Hepatocyte (in vitro differentiated cells): Measurements from ENCODE around the gene SNX27. TPM values are rescaled to one million over a fixed set of nuclear protein-coding genes. Genes with fewer than 3 reads are reported as not detected.
"Not testable (repeated sequence)": the region's sequence is repeated elsewhere in the genome, so short reads cannot be mapped to it uniquely, and the experiment has no call there.

ENCODE experiments used
- DNase-seq: peaks from one replicate; pipeline ENCODE4 v3.0.0-alpha.2; 2016; ENCODE audit warnings: low spot score
- H2AFZ ChIP-seq: fragments of 200-600 bp; sonication (generic); 2 replicates; pipeline ENCODE4 v1.6.0; 2016; ENCODE audit warnings: antibody characterized with exemption, mild to moderate bottlenecking
- H3K27ac ChIP-seq: fragments of 200-600 bp; sonication (generic); 2 replicates; pipeline ENCODE4 v1.5.1; 2016; ENCODE audit warnings: mild to moderate bottlenecking
- H3K27me3 ChIP-seq: fragments of 200-600 bp; sonication (generic); 2 replicates; pipeline ENCODE4 v1.6.1; 2016
- H3K36me3 ChIP-seq: fragments of 200-600 bp; sonication (generic); replicated peaks from 2 replicates; pipeline ENCODE4 v1.5.1; 2016; ENCODE audit warnings: low read depth; ENCODE audit not compliant: insufficient read depth
- H3K4me1 ChIP-seq: fragments of 200-600 bp; sonication (generic); 2 replicates; pipeline ENCODE4 v1.5.1; 2016; ENCODE audit warnings: mild to moderate bottlenecking, moderate library complexity; ENCODE audit not compliant: insufficient read depth
- H3K4me2 ChIP-seq: fragments of 200-600 bp; sonication (generic); 2 replicates; pipeline ENCODE4 v1.6.0; 2016
- H3K4me3 ChIP-seq: fragments of 200-600 bp; sonication (generic); 2 replicates; pipeline ENCODE4 v1.5.1; 2016; ENCODE audit warnings: mild to moderate bottlenecking
- H3K79me2 ChIP-seq: fragments of 200-600 bp; sonication (generic); 2 replicates; pipeline ENCODE4 v1.6.0; 2017; ENCODE audit warnings: mild to moderate bottlenecking
- H3K9me2 ChIP-seq: fragments of 200-600 bp; sonication (generic); replicated peaks from 2 replicates; pipeline ENCODE4 v1.6.0; 2017; ENCODE audit warnings: mild to moderate bottlenecking; ENCODE audit not compliant: insufficient read depth
- H3K9me3 ChIP-seq: fragments of 200-600 bp; sonication (generic); 2 replicates; pipeline ENCODE4 v1.5.1; 2016; ENCODE audit warnings: low read depth, mild to moderate bottlenecking
- H4K20me1 ChIP-seq: fragments of 200-600 bp; sonication (generic); 2 replicates; pipeline ENCODE4 v1.6.0; 2016; ENCODE audit warnings: mild to moderate bottlenecking; ENCODE audit not compliant: insufficient read depth, poor library complexity, severe bottlenecking
- EZH2 ChIP-seq: fragments of 200-600 bp; sonication (generic); IDR thresholded peaks from 2 replicates; pipeline ENCODE4 v1.6.1; 2016; ENCODE audit warnings: antibody characterized with exemption, mild to moderate bottlenecking, borderline replicate concordance
- EZH2phosphoT487 ChIP-seq: fragments of 200-600 bp; sonication (generic); IDR thresholded peaks from one replicate; pipeline ENCODE4 v1.6.1; 2018; ENCODE audit warnings: antibody characterized with exemption, mild to moderate bottlenecking, low read depth, moderate library complexity; ENCODE audit not compliant: unreplicated experiment, severe bottlenecking
- WGBS: methylation state at CpG from one replicate; pipeline ENCODE4 v1.1.6; 2016; ENCODE audit warnings: low lambda C conversion rate; ENCODE audit errors: missing lambda C conversion rate; 5-methylcytosine and 5-hydroxymethylcytosine counted together
- polyA plus RNA-seq: library from polyadenylated mRNA; unstranded; fragments of >200 nt; fragmentation: Nextera tagmentation; extraction: Ambion mirVana; gene quantifications from 2 replicates; pipeline ENCODE4 v1.2.1, GENCODE V29; 2016
- total RNA-seq: library from RNA; depleted of rRNA; stranded (reverse); fragments of >200 nt; gene quantifications from 2 replicates; pipeline ENCODE4 v1.2.3, GENCODE V29; 2014
- TF ChIP-seq, protein P1 (sequence below): fragments of 200-600 bp; sonication (generic); IDR thresholded peaks from 2 replicates; pipeline ENCODE4 v1.5.1; 2016; ENCODE audit warnings: antibody characterized with exemption, mild to moderate bottlenecking; ENCODE audit not compliant: poor library complexity

The SNX27 gene
- total and polyA plus RNA-seq, 2 experiments from 2014 or later = 24.0 to 38.7 TPM

DNA sequence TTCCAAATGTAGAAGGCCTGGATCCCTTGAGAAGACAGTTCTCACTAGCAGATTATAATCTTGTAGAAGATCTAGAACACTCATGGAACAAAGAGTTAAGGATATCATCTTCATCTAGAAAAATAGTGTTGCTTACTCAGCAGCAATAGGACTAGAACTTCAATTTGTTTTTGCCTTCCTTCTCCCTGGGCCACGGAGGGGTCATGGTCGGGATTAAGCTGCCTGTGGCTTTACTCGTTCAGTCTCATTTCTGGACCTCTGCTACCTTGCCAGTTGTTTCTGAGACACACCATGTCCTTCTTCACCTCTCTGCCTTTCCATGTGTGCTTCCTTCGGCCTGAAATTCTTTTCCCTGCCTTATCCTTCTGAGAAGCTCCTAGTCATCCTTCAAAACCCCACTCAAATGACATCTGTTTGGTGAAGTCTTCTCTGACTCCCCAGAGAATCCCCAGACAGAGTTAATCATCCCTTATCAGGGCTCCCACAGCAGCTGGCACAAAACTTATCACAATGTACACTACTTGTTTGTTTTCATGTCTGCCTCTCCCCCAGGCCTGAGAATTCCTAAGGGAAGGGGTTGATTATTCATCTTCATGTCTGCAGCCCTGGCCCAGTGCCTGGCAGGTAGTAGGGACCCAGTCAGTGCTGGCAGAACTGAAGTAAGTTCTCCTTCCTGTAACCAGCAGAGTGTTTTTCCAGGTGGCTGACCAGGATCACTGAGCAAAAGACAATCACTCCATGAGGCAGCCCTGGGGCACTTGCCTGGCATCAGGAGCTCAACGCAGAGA, 15.5 kb upstream of the SNX27 start:
- H3K9me3 ChIP-seq = no peaks in the 10 kb centered on the region
- no peak overlapping the region for H2AFZ ChIP-seq
- peak overlapping the region; percentile 14 for H3K4me2 ChIP-seq
- H4K20me1 ChIP-seq = no peaks in the 10 kb centered on the region
- TF ChIP-seq, protein P1, sequence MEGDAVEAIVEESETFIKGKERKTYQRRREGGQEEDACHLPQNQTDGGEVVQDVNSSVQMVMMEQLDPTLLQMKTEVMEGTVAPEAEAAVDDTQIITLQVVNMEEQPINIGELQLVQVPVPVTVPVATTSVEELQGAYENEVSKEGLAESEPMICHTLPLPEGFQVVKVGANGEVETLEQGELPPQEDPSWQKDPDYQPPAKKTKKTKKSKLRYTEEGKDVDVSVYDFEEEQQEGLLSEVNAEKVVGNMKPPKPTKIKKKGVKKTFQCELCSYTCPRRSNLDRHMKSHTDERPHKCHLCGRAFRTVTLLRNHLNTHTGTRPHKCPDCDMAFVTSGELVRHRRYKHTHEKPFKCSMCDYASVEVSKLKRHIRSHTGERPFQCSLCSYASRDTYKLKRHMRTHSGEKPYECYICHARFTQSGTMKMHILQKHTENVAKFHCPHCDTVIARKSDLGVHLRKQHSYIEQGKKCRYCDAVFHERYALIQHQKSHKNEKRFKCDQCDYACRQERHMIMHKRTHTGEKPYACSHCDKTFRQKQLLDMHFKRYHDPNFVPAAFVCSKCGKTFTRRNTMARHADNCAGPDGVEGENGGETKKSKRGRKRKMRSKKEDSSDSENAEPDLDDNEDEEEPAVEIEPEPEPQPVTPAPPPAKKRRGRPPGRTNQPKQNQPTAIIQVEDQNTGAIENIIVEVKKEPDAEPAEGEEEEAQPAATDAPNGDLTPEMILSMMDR = no peak
- TF ChIP-seq EZH2 (no peak), EZH2phosphoT487 (no peak)
- WGBS = 63% methylated on average over 5 of the region's 5 CpGs
- no peaks in the 10 kb centered on the region for H3K9me2 ChIP-seq
- peak; percentile 50 for DNase-seq
- H3K4me3 ChIP-seq = no peak overlapping the region
- no peaks in the 10 kb centered on the region for H3K36me3 ChIP-seq
- no peaks in the 10 kb centered on the region for H3K79me2 ChIP-seq
- H3K27me3 ChIP-seq = no peaks in the 10 kb centered on the region
- H3K27ac ChIP-seq = peak overlapping the region; percentile 60
- peaks cover 13% of the 10 kb centered on the region for H3K4me1 ChIP-seq

- H3K9me3 ChIP-seq, H3K27ac ChIP-seq, H3K27me3 ChIP-seq, H2AFZ ChIP-seq, H3K9me2 ChIP-seq, H3K4me1 ChIP-seq, H3K36me3 ChIP-seq, H3K4me2 ChIP-seq, H3K4me3 ChIP-seq, DNase-seq, H3K79me2 ChIP-seq, H4K20me1 ChIP-seq: not testable (repeated sequence)
- WGBS = 86% methylated on average over 5 of the region's 5 CpGs
Measured at GRCh38 chr1:151602550-151602949, 9.3 kb upstream of the SNX27 start.

DNA sequence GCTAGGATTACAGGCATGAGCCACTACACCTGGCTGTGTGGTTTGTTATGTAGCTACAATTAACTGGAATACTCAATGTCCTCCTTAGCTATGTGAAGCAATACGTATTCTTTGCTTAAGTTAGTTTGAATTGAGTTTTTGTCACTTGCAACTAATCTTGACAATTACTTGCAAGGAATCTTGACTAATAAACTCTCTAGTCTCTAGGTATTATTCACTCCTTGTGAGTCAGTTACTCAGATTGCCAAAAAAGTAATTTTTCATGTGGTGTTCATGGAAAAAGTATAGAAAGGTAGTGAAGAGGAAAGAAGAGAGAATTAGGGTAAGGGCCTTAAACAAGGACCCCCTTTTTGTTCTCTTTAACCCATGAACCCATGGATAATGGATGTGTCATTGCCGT, 7.6 kb upstream of the SNX27 start:
- WGBS = 79% methylated on average over 2 of the region's 2 CpGs
- Histone ChIP-seq H3K27ac (no peak overlapping the region), H3K4me3 (no peak overlapping the region), H3K9me2 (no peaks in the 10 kb centered on the region), H3K4me2 (no peak overlapping the region), H3K9me3 (no peaks in the 10 kb centered on the region), H2AFZ (no peak overlapping the region), H3K36me3 (no peaks in the 10 kb centered on the region), H3K4me1 (peaks cover 15% of the 10 kb centered on the region), H3K27me3 (no peaks in the 10 kb centered on the region), H3K79me2 (no peaks in the 10 kb centered on the region), H4K20me1 (no peaks in the 10 kb centered on the region)
- DNase-seq = no peak
- TF ChIP-seq EZH2phosphoT487 (no peak), EZH2 (no peak)
- TF ChIP-seq, protein P1 = no peak

DNA sequence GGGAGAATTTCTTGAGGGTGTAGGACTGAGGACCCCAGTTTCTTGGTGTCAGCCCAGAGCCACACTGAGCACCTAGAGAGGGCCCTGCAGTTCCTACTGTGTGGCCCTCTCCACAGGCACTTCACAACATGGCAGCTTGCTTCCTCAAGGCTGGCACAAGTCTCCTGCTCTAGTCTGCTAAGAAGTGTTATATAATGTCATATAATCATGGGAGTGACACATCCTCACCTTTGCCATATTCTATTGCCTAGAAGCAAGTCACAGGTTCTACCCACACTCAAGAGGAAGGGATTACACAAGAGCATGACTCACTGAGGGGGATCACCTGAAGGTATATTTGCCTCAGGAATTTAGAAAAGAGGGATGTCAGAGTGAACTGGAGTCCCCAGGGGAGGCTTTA, 5.5 kb upstream of the SNX27 start:
- Histone ChIP-seq H3K4me3 (no peak overlapping the region), H2AFZ (no peak overlapping the region), H3K27me3 (no peaks in the 10 kb centered on the region), H3K9me2 (no peaks in the 10 kb centered on the region), H4K20me1 (no peaks in the 10 kb centered on the region), H3K9me3 (no peaks in the 10 kb centered on the region), H3K4me2 (peak overlapping the region; percentile 5), H3K27ac (peak overlapping the region; percentile 92), H3K4me1 (peaks cover 15% of the 10 kb centered on the region), H3K36me3 (no peaks in the 10 kb centered on the region), H3K79me2 (no peaks in the 10 kb centered on the region)
- TF ChIP-seq, protein P1 = no peak
- TF ChIP-seq EZH2 (no peak), EZH2phosphoT487 (no peak)
- DNase-seq = peak; percentile 73
